ENCODE measurements around the gene CRTC1. TPM values are rescaled to one million over a fixed set of nuclear protein-coding genes. Genes with fewer than 3 reads are reported as not detected.

CRTC1 gene
- total and polyA plus RNA-seq, 7 donors: 4.5 to 12.5 (median 8.1) TPM

- Histone ChIP-seq H3K4me1 (peaks cover 31% of the 10 kb centered on the region), H3K27ac (no peak overlapping the region), H3K36me3 (ENCODE audit: insufficient read depth in 1 of 2, low read depth in 1 of 2) (peaks cover 0 to 7% of the 10 kb centered on the region in 2 donors), H3K27me3 (ENCODE audit: insufficient read depth in 3 of 3, low read length in 2 of 3) (no peaks in the 10 kb centered on the region), H3K9me3 (no peaks in the 10 kb centered on the region), H3K4me3 (no peak overlapping the region)
- intact Hi-C loops (cut with DNase I): no loop called here
- 88 to 92% (median 90%) methylated on average over 24 to 27 of the region's 27 CpGs for WGBS, 3 donors
- DNase-seq (no peak), ATAC-seq (no peak)
- TF ChIP-seq CTCF (IDR thresholded peaks at IDR 0.05): no peak
Measured at GRCh38 chr19:18760440-18761383, 77.2 kb downstream of the CRTC1 start.

- Histone ChIP-seq H3K4me1 (peaks cover 31% of the 10 kb centered on the region), H3K27me3 (ENCODE audit: insufficient read depth in 3 of 3, low read length in 2 of 3) (no peaks in the 10 kb centered on the region), H3K27ac (peak overlapping the region; percentile 69), H3K4me3 (no peak overlapping the region), H3K36me3 (ENCODE audit: insufficient read depth in 1 of 2, low read depth in 1 of 2) (peaks cover 0 to 4% of the 10 kb centered on the region in 2 donors), H3K9me3 (no peaks in the 10 kb centered on the region)
- WGBS, 3 donors: 85 to 91% (median 88%) methylated on average over 12 to 16 of the region's 16 CpGs
- intact Hi-C loops (cut with DNase I): no loop called here
- DNase-seq (no peak), ATAC-seq (no peak)
- TF ChIP-seq CTCF (IDR thresholded peaks at IDR 0.05): no peak
Measured at GRCh38 chr19:18761531-18762110, 78.1 kb downstream of the CRTC1 start.

- intact Hi-C loops (cut with DNase I): no loop called here
- peak overlapping the region; percentile 46 for H3K4me3 ChIP-seq
- DNase-seq (peak; percentile 69 to 87), ATAC-seq (peak; percentile 72 to 84 (median 78))
- 18 to 24% (median 19%) methylated on average over 34 to 35 of the region's 35 CpGs for whole genome bisulfite sequencing, 3 donors
- H3K36me3 ChIP-seq (ENCODE audit: insufficient read depth in 1 of 2, low read depth in 1 of 2): no peaks in the 10 kb centered on the region
- H3K27me3 ChIP-seq (ENCODE audit: insufficient read depth in 3 of 3, low read length in 2 of 3): no peaks in the 10 kb centered on the region
- peak overlapping the region; percentile 69 for H3K27ac ChIP-seq
- no peaks in the 10 kb centered on the region for H3K9me3 ChIP-seq
- no peak for TF ChIP-seq CTCF (IDR thresholded peaks at IDR 0.05)
- peaks cover 31% of the 10 kb centered on the region for H3K4me1 ChIP-seq
Measured at GRCh38 chr19:18762125-18763023, 78.9 kb downstream of the CRTC1 start.

- WGBS, 3 donors: 50 to 77% (median 52%) methylated on average over 41 of the region's 41 CpGs
- Histone ChIP-seq H3K27ac (peak overlapping the region; percentile 69), H3K27me3 (ENCODE audit: insufficient read depth in 3 of 3, low read length in 2 of 3) (no peaks in the 10 kb centered on the region), H3K4me3 (no peak overlapping the region), H3K9me3 (no peaks in the 10 kb centered on the region), H3K36me3 (ENCODE audit: insufficient read depth in 1 of 2, low read depth in 1 of 2) (no peaks in the 10 kb centered on the region), H3K4me1 (peaks cover 31% of the 10 kb centered on the region)
- TF ChIP-seq CTCF (IDR thresholded peaks at IDR 0.05): no peak
- intact Hi-C loops (cut with DNase I): no loop called here
- ATAC-seq (peak; percentile 72 to 86 (median 83)), DNase-seq (peak; percentile 81 to 89)
Measured at GRCh38 chr19:18763674-18764590, 80.5 kb downstream of the CRTC1 start.

All from psoas muscle (tissue), 8 donors.